GM23248 (cell line): ENCODE measurements around the gene SGMS1. TPM values are rescaled to one million over a fixed set of nuclear protein-coding genes. Genes with fewer than 3 reads are reported as not detected.
A peak's percentile ranks its signal among the peaks of the same experiment; 100 is the strongest.
"Not testable (repeated sequence)": the region's sequence is repeated elsewhere in the genome, so short reads cannot be mapped to it uniquely, and the experiment has no call there.

Source experiments
- DNase-seq: peaks from one replicate; pipeline ENCODE4 v3.0.0-alpha.2; 2015
- H2AFZ ChIP-seq: fragments of 200-600 bp; sonication (generic); 2 replicates; pipeline ENCODE4 v1.6.1; 2016; ENCODE audit warnings: antibody characterized with exemption
- H3F3A ChIP-seq: fragments of 200-600 bp; sonication (generic); 2 replicates; pipeline ENCODE4 v1.6.1; 2016; ENCODE audit warnings: mild to moderate bottlenecking, antibody characterized with exemption, mixed run types; ENCODE audit not compliant: insufficient read depth
- H3K27ac ChIP-seq: fragments of 200-600 bp; sonication (generic); 2 replicates; pipeline ENCODE4 v1.5.1; 2016; ENCODE audit warnings: mild to moderate bottlenecking
- H3K27me3 ChIP-seq: fragments of 200-600 bp; sonication (generic); replicated peaks from 2 replicates; pipeline ENCODE4 v1.6.1; 2016; ENCODE audit warnings: mild to moderate bottlenecking; ENCODE audit not compliant: insufficient read depth
- H3K36me3 ChIP-seq: fragments of 200-600 bp; sonication (generic); 2 replicates; pipeline ENCODE4 v1.6.1; 2016; ENCODE audit warnings: low read depth, mild to moderate bottlenecking
- H3K4me1 ChIP-seq: fragments of 200-600 bp; sonication (generic); 2 replicates; pipeline ENCODE4 v1.6.1; 2016; ENCODE audit warnings: mild to moderate bottlenecking; ENCODE audit not compliant: insufficient read depth
- H3K4me2 ChIP-seq: fragments of 200-600 bp; sonication (generic); one replicate; pipeline ENCODE4 v1.6.1; 2016; ENCODE audit warnings: mild to moderate bottlenecking; ENCODE audit not compliant: unreplicated experiment
- H3K4me3 ChIP-seq: fragments of 200-600 bp; sonication (generic); 2 replicates; pipeline ENCODE4 v1.5.1; 2016; ENCODE audit warnings: mild to moderate bottlenecking
- H3K79me2 ChIP-seq: fragments of 200-600 bp; sonication (generic); 2 replicates; pipeline ENCODE4 v1.6.1; 2016; ENCODE audit warnings: mild to moderate bottlenecking; ENCODE audit not compliant: insufficient read depth
- H3K9ac ChIP-seq: fragments of 200-600 bp; sonication (generic); 2 replicates; pipeline ENCODE4 v1.6.1; 2016; ENCODE audit warnings: mild to moderate bottlenecking
- H3K9me2 ChIP-seq: fragments of 200-600 bp; sonication (generic); 2 replicates; pipeline ENCODE4 v1.6.1; 2016; ENCODE audit warnings: mixed run types, mild to moderate bottlenecking, moderate library complexity; ENCODE audit not compliant: insufficient read depth
- H3K9me3 ChIP-seq: fragments of 200-600 bp; sonication (generic); one replicate; pipeline ENCODE4 v1.6.1; 2017; ENCODE audit warnings: low read depth
- H4K20me1 ChIP-seq: fragments of 200-600 bp; sonication (generic); 2 replicates; pipeline ENCODE4 v1.6.0; 2016; ENCODE audit not compliant: insufficient read depth
- EZH2 ChIP-seq: fragments of 200-600 bp; sonication (generic); IDR thresholded peaks from 2 replicates; pipeline ENCODE4 v1.6.1; 2018; ENCODE audit warnings: antibody characterized with exemption, mild to moderate bottlenecking; ENCODE audit not compliant: insufficient read depth, poor library complexity, severe bottlenecking
- EZH2phosphoT487 ChIP-seq: fragments of 200-600 bp; sonication (generic); IDR thresholded peaks from 2 replicates; pipeline ENCODE4 v1.6.1; 2018; ENCODE audit warnings: antibody characterized with exemption, moderate library complexity, mild to moderate bottlenecking, low read depth; ENCODE audit not compliant: insufficient read depth
- WGBS, 2 experiments: methylation state at CpG; one replicate each; pipeline ENCODE4 v1.1.6; 2015 to 2017; ENCODE audit warnings: low lambda C conversion rate in 2 of 2, low coverage in 1 of 2; ENCODE audit errors: missing lambda C conversion rate in 2 of 2; 5-methylcytosine and 5-hydroxymethylcytosine counted together
- in situ Hi-C: fragments of 300-500 bp; cut with MboI; formaldehyde crosslinking; loops from 2 replicates; pipeline ENCODE4 v1.15.0; 2020
- polyA plus RNA-seq: library from polyadenylated mRNA; unstranded; fragments of >200 nt; fragmentation: Nextera tagmentation; extraction: Ambion mirVana; gene quantifications from 2 replicates; pipeline ENCODE4 v1.2.1, GENCODE V29; 2016
- total RNA-seq: library from RNA; depleted of rRNA; stranded (reverse); fragments of >200 nt; shearing (Covaris generic); gene quantifications from 2 replicates; pipeline ENCODE4 v1.2.3, GENCODE V29; 2014

Gene SGMS1
- total and polyA plus RNA-seq, 2 experiments from 2014 or later: 22.7 to 53.6 TPM

- Histone ChIP-seq H3K9me2 (no peaks in the 10 kb centered on the region), H4K20me1 (no peaks in the 10 kb centered on the region), H3F3A (peaks cover 7% of the 10 kb centered on the region; the same call in 1 of the 2 replicates), H3K79me2 (no peaks in the 10 kb centered on the region), H3K27me3 (no peaks in the 10 kb centered on the region), H3K36me3 (no peaks in the 10 kb centered on the region), H3K9ac (no peak overlapping the region), H3K4me1 (peaks cover 14% of the 10 kb centered on the region), H3K27ac (peak overlapping the region; percentile 4; the same call in 1 of the 2 replicates), H3K9me3 (no peaks in the 10 kb centered on the region), H3K4me3 (no peak overlapping the region), H2AFZ (no peak overlapping the region), H3K4me2 (no peak overlapping the region)
- peak; percentile 79 for DNase-seq
- TF ChIP-seq EZH2 (no peak), EZH2phosphoT487 (no peak)
- in situ Hi-C loops: no loop called here
These were observed 87.0 kb downstream of the SGMS1 start for GRCh38 chr10:50536617-50537240.

GRCh38 chr10:50534748-50535376 lies 88.9 kb downstream of the SGMS1 start:
- peak; percentile 89 for DNase-seq
- H3K36me3 ChIP-seq, H3F3A ChIP-seq, H3K4me2 ChIP-seq, H3K9me2 ChIP-seq, H4K20me1 ChIP-seq, H3K9me3 ChIP-seq, H2AFZ ChIP-seq, H3K27me3 ChIP-seq, in situ Hi-C loops, H3K4me3 ChIP-seq, H3K79me2 ChIP-seq: not testable (repeated sequence)
- 55 to 57% methylated on average over 5 of the region's 5 CpGs for WGBS, 2 experiments
- Histone ChIP-seq H3K4me1 (peaks cover 14% of the 10 kb centered on the region), H3K9ac (peak overlapping the region; percentile 36; the same call in 1 of the 2 replicates), H3K27ac (peak overlapping the region; percentile 73)

GRCh38 chr10:50533296-50533695 lies 90.5 kb downstream of the SGMS1 start:
- TF ChIP-seq EZH2 (no peak), EZH2phosphoT487 (no peak)

GRCh38 chr10:50531388-50532077 lies 92.2 kb downstream of the SGMS1 start:
- TF ChIP-seq EZH2 (no peak), EZH2phosphoT487 (no peak)
- WGBS, 2 experiments: 74 to 84% methylated on average over 5 of the region's 5 CpGs
- in situ Hi-C loops: no loop called here

More at GRCh38 chr10:50533296-50533695, 90.5 kb downstream of the SGMS1 start:
- Histone ChIP-seq H3K27ac (no peak overlapping the region), H3K9me2 (no peaks in the 10 kb centered on the region), H3K79me2 (no peaks in the 10 kb centered on the region), H3K4me1 (peaks cover 11% of the 10 kb centered on the region), H3K36me3 (no peaks in the 10 kb centered on the region), H3K4me3 (no peak overlapping the region), H3K4me2 (no peak overlapping the region), H3K27me3 (no peaks in the 10 kb centered on the region), H3K9me3 (no peaks in the 10 kb centered on the region), H2AFZ (no peak overlapping the region), H3F3A (peaks cover 7% of the 10 kb centered on the region; the same call in 1 of the 2 replicates), H4K20me1 (no peaks in the 10 kb centered on the region), H3K9ac (no peak overlapping the region)
- in situ Hi-C loops: no loop called here
- DNase-seq: no peak
- 94 to 97% methylated on average over 1 of the region's 1 CpG for WGBS, 2 experiments

More at GRCh38 chr10:50531388-50532077, 92.2 kb downstream of the SGMS1 start:
- Histone ChIP-seq H3F3A (peaks cover 2% of the 10 kb centered on the region; the same call in 1 of the 2 replicates), H3K4me2 (no peak overlapping the region), H2AFZ (no peak overlapping the region), H4K20me1 (no peaks in the 10 kb centered on the region), H3K36me3 (no peaks in the 10 kb centered on the region), H3K27ac (no peak overlapping the region), H3K27me3 (no peaks in the 10 kb centered on the region), H3K9ac (no peak overlapping the region), H3K79me2 (no peaks in the 10 kb centered on the region), H3K9me3 (no peaks in the 10 kb centered on the region), H3K4me3 (no peak overlapping the region), H3K4me1 (peaks cover 5% of the 10 kb centered on the region), H3K9me2 (no peaks in the 10 kb centered on the region)
- DNase-seq: no peak
